Measurements from ENCODE around the gene XRRA1.

XRRA1 gene

GRCh38 chr11:74950374-74950969, 1.6 kb upstream of the XRRA1 start:
- no peak for DNase-seq

- DNase-seq = no peak
Observed at GRCh38 chr11:74949753-74950137, 854 bp upstream of the XRRA1 start.

GRCh38 chr11:74948546-74948897, 369 bp downstream of the XRRA1 start:
- no peak for DNase-seq

- DNase-seq = no peak
Observed at GRCh38 chr11:74942073-74942759, 6.7 kb downstream of the XRRA1 start.

- DNase-seq = no peak
Observed at GRCh38 chr11:74941492-74941891, 7.4 kb downstream of the XRRA1 start.

GRCh38 chr11:74937696-74938475, 11.0 kb downstream of the XRRA1 start:
- DNase-seq = no peak

- no peak for DNase-seq
Observed at GRCh38 chr11:74936976-74937375, 11.9 kb downstream of the XRRA1 start.

- DNase-seq = no peak
Observed at GRCh38 chr11:74936087-74936486, 12.8 kb downstream of the XRRA1 start.

GRCh38 chr11:74935285-74935684, 13.6 kb downstream of the XRRA1 start:
- no peak for DNase-seq

- DNase-seq = no peak
Observed at GRCh38 chr11:74933765-74934164, 15.1 kb downstream of the XRRA1 start.

- no peak for DNase-seq
Observed at GRCh38 chr11:74932797-74933196, 16.1 kb downstream of the XRRA1 start.

GRCh38 chr11:74932169-74932568, 16.7 kb downstream of the XRRA1 start:
- DNase-seq = peak; percentile 15

- peak; percentile 71 for DNase-seq
Observed at GRCh38 chr11:74929431-74930363, 19.2 kb downstream of the XRRA1 start.

- no peak for DNase-seq
Observed at GRCh38 chr11:74927496-74927895, 21.4 kb downstream of the XRRA1 start.

- DNase-seq = peak; percentile 27
Observed at GRCh38 chr11:74926304-74927030, 22.4 kb downstream of the XRRA1 start.

GRCh38 chr11:74925281-74925680, 23.6 kb downstream of the XRRA1 start:
- DNase-seq = no peak

GRCh38 chr11:74923125-74923524, 25.8 kb downstream of the XRRA1 start:
- DNase-seq = no peak

GRCh38 chr11:74909812-74910211, 39.1 kb downstream of the XRRA1 start:
- DNase-seq = no peak

- no peak for DNase-seq
Observed at GRCh38 chr11:74909385-74909784, 39.5 kb downstream of the XRRA1 start.

GRCh38 chr11:74905326-74905725, 43.6 kb downstream of the XRRA1 start:
- DNase-seq = no peak

- DNase-seq = no peak
Observed at GRCh38 chr11:74902342-74902741, 46.5 kb downstream of the XRRA1 start.

- DNase-seq = no peak
Observed at GRCh38 chr11:74896311-74896710, 52.6 kb downstream of the XRRA1 start.
